ENCODE results near the gene TLX1.

- no peak for TF ChIP-seq EP300 (IDR thresholded peaks at IDR 0.05; ENCODE audit: borderline replicate concordance)
- TF ChIP-seq, protein P1, sequence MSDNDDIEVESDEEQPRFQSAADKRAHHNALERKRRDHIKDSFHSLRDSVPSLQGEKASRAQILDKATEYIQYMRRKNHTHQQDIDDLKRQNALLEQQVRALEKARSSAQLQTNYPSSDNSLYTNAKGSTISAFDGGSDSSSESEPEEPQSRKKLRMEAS (IDR thresholded peaks at IDR 0.05) = no peak
- TF ChIP-seq RAD21 (IDR thresholded peaks at IDR 0.05; ENCODE audit: low read depth) = no peak
- no peak for TF ChIP-seq CREB1 (IDR thresholded peaks at IDR 0.05; ENCODE audit: low read depth)
- TF ChIP-seq, protein P2, sequence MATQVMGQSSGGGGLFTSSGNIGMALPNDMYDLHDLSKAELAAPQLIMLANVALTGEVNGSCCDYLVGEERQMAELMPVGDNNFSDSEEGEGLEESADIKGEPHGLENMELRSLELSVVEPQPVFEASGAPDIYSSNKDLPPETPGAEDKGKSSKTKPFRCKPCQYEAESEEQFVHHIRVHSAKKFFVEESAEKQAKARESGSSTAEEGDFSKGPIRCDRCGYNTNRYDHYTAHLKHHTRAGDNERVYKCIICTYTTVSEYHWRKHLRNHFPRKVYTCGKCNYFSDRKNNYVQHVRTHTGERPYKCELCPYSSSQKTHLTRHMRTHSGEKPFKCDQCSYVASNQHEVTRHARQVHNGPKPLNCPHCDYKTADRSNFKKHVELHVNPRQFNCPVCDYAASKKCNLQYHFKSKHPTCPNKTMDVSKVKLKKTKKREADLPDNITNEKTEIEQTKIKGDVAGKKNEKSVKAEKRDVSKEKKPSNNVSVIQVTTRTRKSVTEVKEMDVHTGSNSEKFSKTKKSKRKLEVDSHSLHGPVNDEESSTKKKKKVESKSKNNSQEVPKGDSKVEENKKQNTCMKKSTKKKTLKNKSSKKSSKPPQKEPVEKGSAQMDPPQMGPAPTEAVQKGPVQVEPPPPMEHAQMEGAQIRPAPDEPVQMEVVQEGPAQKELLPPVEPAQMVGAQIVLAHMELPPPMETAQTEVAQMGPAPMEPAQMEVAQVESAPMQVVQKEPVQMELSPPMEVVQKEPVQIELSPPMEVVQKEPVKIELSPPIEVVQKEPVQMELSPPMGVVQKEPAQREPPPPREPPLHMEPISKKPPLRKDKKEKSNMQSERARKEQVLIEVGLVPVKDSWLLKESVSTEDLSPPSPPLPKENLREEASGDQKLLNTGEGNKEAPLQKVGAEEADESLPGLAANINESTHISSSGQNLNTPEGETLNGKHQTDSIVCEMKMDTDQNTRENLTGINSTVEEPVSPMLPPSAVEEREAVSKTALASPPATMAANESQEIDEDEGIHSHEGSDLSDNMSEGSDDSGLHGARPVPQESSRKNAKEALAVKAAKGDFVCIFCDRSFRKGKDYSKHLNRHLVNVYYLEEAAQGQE (IDR thresholded peaks at IDR 0.05; ENCODE audit: low read depth) = no peak
Observed at GRCh38 chr10:101085846-101086245, 45.3 kb upstream of the TLX1 start.

Data from Ishikawa (cell line).